Activated B cell treated with CpG ODN at 0.5 μM for 24 hours (primary cell): ENCODE measurements around the gene PKN2. TPM values are rescaled to one million over a fixed set of nuclear protein-coding genes. Genes with fewer than 3 reads are reported as not detected.

Source experiments
- ATAC-seq: fragments of 200-7000 bp; cut with Tn5 transposase; one replicate; pipeline ENCODE4 v1.10.0; 2021; ENCODE audit warnings: low read depth, mild to moderate bottlenecking, moderate library complexity
- CTCF ChIA-PET: fragments of 350-600 bp; sonication (Branson Sonifier 250); formaldehyde crosslinking; loops from one replicate; lab custom pipeline; 2021; ENCODE audit warnings: antibody characterized with exemption; lab: Charles Lee
- POLR2A ChIA-PET: fragments of 350-600 bp; sonication (Branson Sonifier 250); formaldehyde crosslinking; loops from one replicate; lab custom pipeline; 2021; ENCODE audit warnings: antibody characterized with exemption; lab: Charles Lee
- DNase-seq: peaks from one replicate; pipeline ENCODE4 v3.0.0; 2022
- H3K27ac Mint-ChIP-seq: one replicate; pipeline ENCODE4 v1.8.0; 2020; ENCODE audit warnings: mixed read lengths
- H3K27me3 Mint-ChIP-seq: one replicate; pipeline ENCODE4 v1.8.0; 2021; ENCODE audit warnings: mixed read lengths
- H3K36me3 Mint-ChIP-seq: one replicate; pipeline ENCODE4 v1.8.0; 2021; ENCODE audit warnings: low read depth, mixed read lengths
- H3K4me1 Mint-ChIP-seq: one replicate; pipeline ENCODE4 v1.8.0; 2021; ENCODE audit warnings: mixed read lengths
- H3K4me3 Mint-ChIP-seq: one replicate; pipeline ENCODE4 v1.8.0; 2020; ENCODE audit warnings: mild to moderate bottlenecking, mixed read lengths
- H3K9me3 Mint-ChIP-seq: one replicate; pipeline ENCODE4 v1.8.0; 2020; ENCODE audit warnings: mixed read lengths
- intact Hi-C: fragments of 100-400 bp; cut with micrococcal nuclease; formaldehyde crosslinking; loops from one replicate; pipeline ENCODE4 v1.15.1; 2024
- total RNA-seq: library from RNA; stranded (reverse); gene quantifications from 2 replicates; pipeline ENCODE4 v1.2.3, GENCODE V29; 2022
- TF ChIP-seq, protein P1 (sequence below): fragments of 200-600 bp; IDR thresholded peaks from one replicate; pipeline ENCODE4 v1.8.0; 2022; ENCODE audit warnings: antibody characterized with exemption, mild to moderate bottlenecking

The PKN2 gene
- total RNA-seq, 1 donor from 2014 or later, result 42.7 TPM

DNA sequence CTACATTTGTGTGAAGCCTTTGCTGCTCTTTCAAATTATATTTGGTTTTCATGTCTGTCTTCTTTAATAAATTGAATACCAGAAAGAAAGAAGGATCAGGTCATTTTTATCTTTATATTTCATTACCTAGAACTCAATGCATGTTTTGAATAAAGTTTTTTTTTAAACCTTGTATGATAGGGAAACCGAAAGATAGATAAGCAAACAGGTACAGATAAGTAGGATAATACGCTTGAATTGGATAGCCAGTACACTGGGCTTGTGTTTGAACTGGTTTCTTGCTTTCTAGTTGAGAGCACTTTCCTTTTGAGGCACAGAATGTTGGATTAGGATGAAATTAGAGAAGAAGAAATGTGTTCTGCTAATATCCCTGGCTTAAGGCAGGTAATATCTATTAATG is 46.9 kb downstream of the PKN2 start:
- no peak for DNase-seq
- peaks cover 46% of the 10 kb centered on the region for H3K36me3 Mint-ChIP-seq
- intact Hi-C loops, result no loop called here
- TF ChIP-seq, protein P1, sequence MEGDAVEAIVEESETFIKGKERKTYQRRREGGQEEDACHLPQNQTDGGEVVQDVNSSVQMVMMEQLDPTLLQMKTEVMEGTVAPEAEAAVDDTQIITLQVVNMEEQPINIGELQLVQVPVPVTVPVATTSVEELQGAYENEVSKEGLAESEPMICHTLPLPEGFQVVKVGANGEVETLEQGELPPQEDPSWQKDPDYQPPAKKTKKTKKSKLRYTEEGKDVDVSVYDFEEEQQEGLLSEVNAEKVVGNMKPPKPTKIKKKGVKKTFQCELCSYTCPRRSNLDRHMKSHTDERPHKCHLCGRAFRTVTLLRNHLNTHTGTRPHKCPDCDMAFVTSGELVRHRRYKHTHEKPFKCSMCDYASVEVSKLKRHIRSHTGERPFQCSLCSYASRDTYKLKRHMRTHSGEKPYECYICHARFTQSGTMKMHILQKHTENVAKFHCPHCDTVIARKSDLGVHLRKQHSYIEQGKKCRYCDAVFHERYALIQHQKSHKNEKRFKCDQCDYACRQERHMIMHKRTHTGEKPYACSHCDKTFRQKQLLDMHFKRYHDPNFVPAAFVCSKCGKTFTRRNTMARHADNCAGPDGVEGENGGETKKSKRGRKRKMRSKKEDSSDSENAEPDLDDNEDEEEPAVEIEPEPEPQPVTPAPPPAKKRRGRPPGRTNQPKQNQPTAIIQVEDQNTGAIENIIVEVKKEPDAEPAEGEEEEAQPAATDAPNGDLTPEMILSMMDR, result no peak
- CTCF ChIA-PET, result no interaction called here
- no peak overlapping the region for H3K27ac Mint-ChIP-seq
- no peaks in the 10 kb centered on the region for H3K27me3 Mint-ChIP-seq
- H3K4me3 Mint-ChIP-seq, result no peak overlapping the region
- ATAC-seq, result no peak
- peaks cover 25% of the 10 kb centered on the region for H3K4me1 Mint-ChIP-seq
- peaks cover 7% of the 10 kb centered on the region for H3K9me3 Mint-ChIP-seq
- POLR2A ChIA-PET, result no interaction called here

DNA sequence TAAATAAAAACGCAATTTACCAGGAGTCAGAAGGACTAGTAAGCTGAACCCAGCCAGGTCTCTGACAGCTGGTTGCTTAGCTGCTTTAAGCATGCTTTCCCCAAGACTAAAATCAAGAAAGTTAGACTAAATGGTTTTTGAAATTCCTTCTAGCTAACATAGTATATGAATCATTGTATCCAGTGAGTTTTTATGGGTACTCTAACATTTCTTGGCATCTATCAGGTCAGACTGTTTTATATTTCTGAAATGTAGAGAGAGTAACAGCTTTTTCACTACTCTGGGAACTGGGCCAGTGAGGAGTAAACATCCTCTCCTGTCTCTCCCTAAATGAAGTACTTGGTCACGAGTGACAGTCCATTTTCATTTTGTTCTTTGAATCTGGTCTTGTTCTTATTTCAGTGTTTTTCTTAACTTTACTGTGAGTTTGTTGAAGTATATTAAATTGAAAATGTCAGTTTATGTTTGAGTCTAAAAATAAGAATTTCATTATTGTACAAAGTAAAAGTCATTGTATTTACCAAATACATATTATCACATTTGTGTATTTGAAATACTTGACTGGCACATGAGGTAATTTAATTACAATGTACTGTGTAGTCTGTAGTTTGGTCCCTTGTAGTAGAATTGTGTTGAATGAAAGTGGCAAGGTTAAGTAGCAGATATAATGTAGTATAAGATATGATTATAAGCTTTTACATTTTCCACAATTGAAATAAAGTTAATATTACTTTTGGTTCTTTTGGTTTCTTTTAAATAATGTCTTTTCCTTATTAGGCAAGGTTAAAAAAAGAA is 47.6 kb downstream of the PKN2 start:
- CTCF ChIA-PET, result no interaction called here
- DNase-seq (no peak), ATAC-seq (no peak)
- Mint-ChIP-seq H3K9me3 (peaks cover 8% of the 10 kb centered on the region), H3K4me3 (no peak overlapping the region), H3K27ac (no peak overlapping the region), H3K36me3 (peaks cover 51% of the 10 kb centered on the region), H3K27me3 (no peaks in the 10 kb centered on the region), H3K4me1 (peaks cover 18% of the 10 kb centered on the region)
- intact Hi-C loops, result no loop called here
- POLR2A ChIA-PET, result no interaction called here
- TF ChIP-seq, protein P1, result no peak

DNA sequence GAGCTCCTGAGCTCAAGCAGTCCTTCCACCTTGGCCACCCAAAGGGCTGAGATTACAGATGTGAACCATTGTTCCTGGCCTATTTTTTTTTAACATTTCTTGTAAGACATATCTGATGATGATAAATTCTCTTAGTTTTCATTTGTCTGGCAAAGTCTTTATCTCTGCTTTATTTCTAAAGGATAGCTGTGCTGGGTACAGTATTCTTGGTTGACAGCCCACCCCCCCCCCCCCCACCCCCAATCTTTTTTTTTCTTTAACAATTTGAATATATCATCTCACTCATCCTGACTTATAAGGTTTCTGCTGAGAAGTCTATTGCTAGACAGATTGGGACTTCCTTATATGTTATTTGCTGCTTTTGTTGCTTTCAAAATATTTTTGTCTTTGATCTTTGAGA is 51.3 kb downstream of the PKN2 start:
- intact Hi-C loops, result no loop called here
- CTCF ChIA-PET, result interaction anchor here (0.6 to 1.5 kb wide), 2 partner anchors 10 to 1655 kb away, joined by 3 read pairs; no protein-coding TSS in a partner anchor

DNA sequence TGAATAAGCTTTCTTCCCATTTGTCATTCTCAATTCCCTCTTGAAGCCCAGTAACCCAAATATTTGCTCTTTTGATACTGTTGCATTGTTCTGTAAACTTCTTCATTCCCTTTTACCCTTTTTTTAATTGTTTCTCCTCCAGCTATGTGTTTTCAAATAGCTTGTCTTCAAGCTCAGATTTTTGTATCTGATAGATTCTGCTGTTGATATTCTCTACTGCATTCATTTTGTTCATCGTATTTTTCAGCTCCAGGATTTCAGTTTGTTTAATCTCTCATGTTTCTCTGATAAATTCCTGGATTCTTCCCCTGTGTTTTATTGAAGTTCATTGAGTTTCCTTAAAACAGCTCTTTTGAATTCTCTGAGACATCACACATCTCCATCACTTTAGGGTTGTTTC is 51.8 kb downstream of the PKN2 start:
- Mint-ChIP-seq H3K9me3 (peaks cover 8% of the 10 kb centered on the region), H3K27ac (no peak overlapping the region), H3K36me3 (peaks cover 43% of the 10 kb centered on the region), H3K4me1 (peaks cover 11% of the 10 kb centered on the region), H3K27me3 (no peaks in the 10 kb centered on the region), H3K4me3 (no peak overlapping the region)
- intact Hi-C loops, result no loop called here
- POLR2A ChIA-PET, result no interaction called here
- no peak for ATAC-seq
- no peak for DNase-seq
- TF ChIP-seq, protein P1, result no peak
- CTCF ChIA-PET, result interaction anchor here (1.5 kb wide), 1 partner anchor 10 kb away, joined by 3 read pairs; no protein-coding TSS in a partner anchor

More for the DNA sequence above, 51.3 kb downstream of the PKN2 start:
- peaks cover 8% of the 10 kb centered on the region for H3K9me3 Mint-ChIP-seq
- peaks cover 41% of the 10 kb centered on the region for H3K36me3 Mint-ChIP-seq
- TF ChIP-seq, protein P1, result no peak
- no peaks in the 10 kb centered on the region for H3K27me3 Mint-ChIP-seq
- no peak overlapping the region for H3K4me3 Mint-ChIP-seq
- H3K4me1 Mint-ChIP-seq, result peaks cover 10% of the 10 kb centered on the region
- POLR2A ChIA-PET, result no interaction called here
- DNase-seq (no peak), ATAC-seq (no peak)
- H3K27ac Mint-ChIP-seq, result no peak overlapping the region

DNA sequence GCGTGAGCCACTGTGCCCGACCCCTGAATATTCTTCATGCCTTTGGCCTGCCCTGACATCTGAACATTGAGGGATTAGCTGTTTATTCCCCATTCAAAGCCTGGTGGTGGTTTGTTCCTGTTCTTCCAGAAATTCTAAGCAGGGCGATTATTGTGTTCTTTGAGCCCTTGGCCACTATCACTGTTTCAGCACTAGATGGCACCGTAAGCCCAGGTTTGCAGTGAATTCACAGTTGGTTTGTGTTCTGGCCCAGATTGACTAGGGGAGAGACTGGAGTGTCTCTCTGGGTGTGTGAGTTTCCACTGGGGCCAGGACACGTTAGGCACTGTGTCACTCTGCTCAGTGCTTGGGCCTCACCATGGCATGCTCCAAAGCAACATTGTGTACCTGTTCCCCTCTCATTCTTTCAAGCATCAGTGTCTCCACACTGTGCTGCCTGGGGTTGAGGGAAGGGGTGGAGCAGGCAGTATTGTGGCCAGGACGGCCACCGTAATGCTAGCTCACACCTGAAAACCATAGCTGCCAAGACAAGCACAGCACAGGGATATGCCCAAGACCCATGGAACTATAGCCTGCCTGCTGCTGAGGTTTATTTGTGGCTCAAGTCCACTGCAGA is 52.7 kb downstream of the PKN2 start:
- intact Hi-C loops, result no loop called here
- ChIA-PET POLR2A (no interaction called here), CTCF (no interaction called here)
- H3K4me1 Mint-ChIP-seq, result peaks cover 8% of the 10 kb centered on the region
- ATAC-seq (no peak), DNase-seq (no peak)
- H3K27ac Mint-ChIP-seq, result no peak overlapping the region
- no peaks in the 10 kb centered on the region for H3K27me3 Mint-ChIP-seq
- no peak overlapping the region for H3K4me3 Mint-ChIP-seq
- H3K36me3 Mint-ChIP-seq, result peaks cover 47% of the 10 kb centered on the region
- TF ChIP-seq, protein P1, result no peak
- peaks cover 8% of the 10 kb centered on the region for H3K9me3 Mint-ChIP-seq
